ENCODE measurements around the gene SGK1. TPM values are rescaled to one million over a fixed set of nuclear protein-coding genes. Genes with fewer than 3 reads are reported as not detected.
"Not testable (repeated sequence)": the region's sequence is repeated elsewhere in the genome, so short reads cannot be mapped to it uniquely, and the experiment has no call there.

SGK1 gene
- total RNA-seq, 2 donors from 2014 or later: 30.7 to 44.6 TPM

- ATAC-seq (replicated peaks in 1 of 2) (no peak), DNase-seq (no peak)
- no peak overlapping the region for H3K4me3 Mint-ChIP-seq
- no peak overlapping the region for H3K27ac Mint-ChIP-seq
- H3K4me1 Mint-ChIP-seq (ENCODE audit: low read depth): peaks cover 6% of the 10 kb centered on the region
- H3K27me3 Mint-ChIP-seq (ENCODE audit: low read depth): no peaks in the 10 kb centered on the region
- H3K9me3 Mint-ChIP-seq: peaks cover 0 to 2% of the 10 kb centered on the region in 2 donors
- no peaks in the 10 kb centered on the region for H3K36me3 Mint-ChIP-seq (ENCODE audit: insufficient read depth in 2 of 2)
These were observed 27.9 kb upstream of the SGK1 start for GRCh38 chr6:134345789-134346188.

GRCh38 chr6:134343066-134343465, 25.2 kb upstream of the SGK1 start:
- Mint-ChIP-seq H3K36me3 (ENCODE audit: insufficient read depth in 2 of 2) (no peaks in the 10 kb centered on the region), H3K9me3 (peaks cover 0 to 2% of the 10 kb centered on the region in 2 donors), H3K4me1 (ENCODE audit: low read depth) (peaks cover 6% of the 10 kb centered on the region), H3K4me3 (no peak overlapping the region), H3K27ac (no peak overlapping the region), H3K27me3 (ENCODE audit: low read depth) (no peaks in the 10 kb centered on the region)
- ATAC-seq (replicated peaks in 1 of 2): no peak
- no peak for DNase-seq

- DNase-seq (no peak), ATAC-seq (replicated peaks in 1 of 2) (no peak)
- Mint-ChIP-seq H3K4me1 (ENCODE audit: low read depth) (peaks cover 6% of the 10 kb centered on the region), H3K27me3 (ENCODE audit: low read depth) (no peaks in the 10 kb centered on the region), H3K27ac (no peak overlapping the region), H3K36me3 (ENCODE audit: insufficient read depth in 2 of 2) (no peaks in the 10 kb centered on the region), H3K9me3 (peaks cover 0 to 2% of the 10 kb centered on the region in 2 donors), H3K4me3 (no peak overlapping the region)
These were observed 24.2 kb upstream of the SGK1 start for GRCh38 chr6:134341999-134342567.

GRCh38 chr6:134340179-134340975, 22.5 kb upstream of the SGK1 start:
- H3K36me3 Mint-ChIP-seq (ENCODE audit: insufficient read depth in 2 of 2): no peaks in the 10 kb centered on the region
- H3K27ac Mint-ChIP-seq: no peak overlapping the region
- no peaks in the 10 kb centered on the region for H3K27me3 Mint-ChIP-seq (ENCODE audit: low read depth)
- H3K4me3 Mint-ChIP-seq: no peak overlapping the region
- no peaks in the 10 kb centered on the region for H3K4me1 Mint-ChIP-seq (ENCODE audit: low read depth)
- ATAC-seq (replicated peaks in 1 of 2): no peak
- peaks cover 0 to 2% of the 10 kb centered on the region in 2 donors for H3K9me3 Mint-ChIP-seq
- DNase-seq: no peak

GRCh38 chr6:134339216-134339615, 21.3 kb upstream of the SGK1 start:
- DNase-seq: no peak
- no peaks in the 10 kb centered on the region for H3K27me3 Mint-ChIP-seq (ENCODE audit: low read depth)
- H3K27ac Mint-ChIP-seq: no peak overlapping the region
- H3K4me1 Mint-ChIP-seq (ENCODE audit: low read depth): no peaks in the 10 kb centered on the region
- no peaks in the 10 kb centered on the region for H3K36me3 Mint-ChIP-seq (ENCODE audit: insufficient read depth in 2 of 2)
- ATAC-seq (replicated peaks in 1 of 2): no peak
- peaks cover 0 to 2% of the 10 kb centered on the region in 2 donors for H3K9me3 Mint-ChIP-seq
- H3K4me3 Mint-ChIP-seq: no peak overlapping the region

GRCh38 chr6:134331256-134331655, 13.3 kb upstream of the SGK1 start:
- peaks cover 7% of the 10 kb centered on the region for H3K4me1 Mint-ChIP-seq (ENCODE audit: low read depth)
- ATAC-seq (replicated peaks in 1 of 2): no peak
- H3K27ac Mint-ChIP-seq: no peak overlapping the region
- DNase-seq: no peak
- H3K27me3 Mint-ChIP-seq (ENCODE audit: low read depth): no peaks in the 10 kb centered on the region
- peaks cover under 1 to 2% of the 10 kb centered on the region in 2 donors for H3K36me3 Mint-ChIP-seq (ENCODE audit: insufficient read depth in 2 of 2)
- H3K9me3 Mint-ChIP-seq: peaks cover 0 to under 1% of the 10 kb centered on the region in 2 donors
- no peak overlapping the region for H3K4me3 Mint-ChIP-seq

- Mint-ChIP-seq H3K36me3 (ENCODE audit: insufficient read depth in 2 of 2) (peaks cover 1 to 3% of the 10 kb centered on the region in 2 donors), H3K4me1 (ENCODE audit: low read depth) (peaks cover 7% of the 10 kb centered on the region), H3K9me3 (peaks cover 0 to 3% of the 10 kb centered on the region in 2 donors), H3K27me3 (ENCODE audit: low read depth) (no peaks in the 10 kb centered on the region), H3K4me3 (no peak overlapping the region), H3K27ac (no peak overlapping the region)
- no peak for ATAC-seq (replicated peaks in 1 of 2)
- DNase-seq: no peak
These were observed 12.6 kb upstream of the SGK1 start for GRCh38 chr6:134330555-134330954.

- ATAC-seq (replicated peaks in 1 of 2) (no peak), DNase-seq (no peak)
- peaks cover 0 to 6% of the 10 kb centered on the region in 2 donors for H3K9me3 Mint-ChIP-seq
- H3K4me3 Mint-ChIP-seq: no peak overlapping the region
- no peak overlapping the region for H3K27ac Mint-ChIP-seq
- peaks cover 9% of the 10 kb centered on the region for H3K4me1 Mint-ChIP-seq (ENCODE audit: low read depth)
- peaks cover 1 to 3% of the 10 kb centered on the region in 2 donors for H3K36me3 Mint-ChIP-seq (ENCODE audit: insufficient read depth in 2 of 2)
- no peaks in the 10 kb centered on the region for H3K27me3 Mint-ChIP-seq (ENCODE audit: low read depth)
These were observed 10.9 kb upstream of the SGK1 start for GRCh38 chr6:134328792-134329191.

GRCh38 chr6:134328138-134328537, 10.2 kb upstream of the SGK1 start:
- Mint-ChIP-seq H3K27ac (no peak overlapping the region), H3K4me3 (no peak overlapping the region), H3K4me1 (ENCODE audit: low read depth) (peaks cover 13% of the 10 kb centered on the region), H3K9me3 (peaks cover 0 to 6% of the 10 kb centered on the region in 2 donors), H3K27me3 (ENCODE audit: low read depth) (no peaks in the 10 kb centered on the region), H3K36me3 (ENCODE audit: insufficient read depth in 2 of 2) (peaks cover 1 to 3% of the 10 kb centered on the region in 2 donors)
- no peak for ATAC-seq (replicated peaks in 1 of 2)
- no peak for DNase-seq

GRCh38 chr6:134326192-134326591, 8.3 kb upstream of the SGK1 start:
- H3K27me3 Mint-ChIP-seq (ENCODE audit: low read depth); H3K4me3 Mint-ChIP-seq; ATAC-seq (replicated peaks in 1 of 2); H3K27ac Mint-ChIP-seq; DNase-seq; H3K4me1 Mint-ChIP-seq (ENCODE audit: low read depth); H3K9me3 Mint-ChIP-seq; H3K36me3 Mint-ChIP-seq (ENCODE audit: insufficient read depth in 2 of 2): not testable (repeated sequence)

GRCh38 chr6:134324766-134325165, 6.9 kb upstream of the SGK1 start:
- H3K27me3 Mint-ChIP-seq (ENCODE audit: low read depth): no peaks in the 10 kb centered on the region
- no peak overlapping the region for H3K4me3 Mint-ChIP-seq
- H3K36me3 Mint-ChIP-seq (ENCODE audit: insufficient read depth in 2 of 2): peaks cover 2 to 6% of the 10 kb centered on the region in 2 donors
- no peak overlapping the region for H3K27ac Mint-ChIP-seq
- DNase-seq (no peak), ATAC-seq (replicated peaks in 1 of 2) (no peak)
- H3K9me3 Mint-ChIP-seq: peaks cover 2 to 9% of the 10 kb centered on the region in 2 donors
- H3K4me1 Mint-ChIP-seq (ENCODE audit: low read depth): peaks cover 5% of the 10 kb centered on the region

GRCh38 chr6:134324141-134324540, 6.2 kb upstream of the SGK1 start:
- DNase-seq: no peak
- H3K27me3 Mint-ChIP-seq (ENCODE audit: low read depth): peaks cover under 1% of the 10 kb centered on the region
- peaks cover 5 to 7% of the 10 kb centered on the region in 2 donors for H3K36me3 Mint-ChIP-seq (ENCODE audit: insufficient read depth in 2 of 2)
- no peak overlapping the region for H3K27ac Mint-ChIP-seq
- H3K4me3 Mint-ChIP-seq: no peak overlapping the region
- no peak for ATAC-seq (replicated peaks in 1 of 2)
- H3K9me3 Mint-ChIP-seq: peaks cover 4 to 10% of the 10 kb centered on the region in 2 donors
- H3K4me1 Mint-ChIP-seq (ENCODE audit: low read depth): peaks cover 5% of the 10 kb centered on the region

- H3K36me3 Mint-ChIP-seq (ENCODE audit: insufficient read depth in 2 of 2): peaks cover 5 to 7% of the 10 kb centered on the region in 2 donors
- no peak overlapping the region for H3K4me3 Mint-ChIP-seq
- H3K9me3 Mint-ChIP-seq: peaks cover 4 to 10% of the 10 kb centered on the region in 2 donors
- H3K4me1 Mint-ChIP-seq (ENCODE audit: low read depth): peaks cover 5% of the 10 kb centered on the region
- no peak overlapping the region for H3K27ac Mint-ChIP-seq
- no peak for DNase-seq
- peaks cover 5% of the 10 kb centered on the region for H3K27me3 Mint-ChIP-seq (ENCODE audit: low read depth)
- no peak for ATAC-seq (replicated peaks in 1 of 2)
These were observed 5.8 kb upstream of the SGK1 start for GRCh38 chr6:134323698-134324097.

Measured in activated T-cell treated with anti-CD3 and anti-CD28 coated beads, Interleukin-2, amount 50 U/mL, for 72 hours (primary cell).